NCI-H345 treated with DMSO at 0.1 percent for 48 hours (cell line): Measurements from ENCODE around the gene FAM47E.

Source experiments
- DNase-seq: peaks from one replicate; lab custom pipeline; 2025; ENCODE audit not compliant: unreplicated experiment; lab: John Stamatoyannopoulos, UW

Gene FAM47E

GRCh38 chr4:76298227-76298626 lies 46.7 kb downstream of the FAM47E start:
- DNase-seq, result no peak

DNA sequence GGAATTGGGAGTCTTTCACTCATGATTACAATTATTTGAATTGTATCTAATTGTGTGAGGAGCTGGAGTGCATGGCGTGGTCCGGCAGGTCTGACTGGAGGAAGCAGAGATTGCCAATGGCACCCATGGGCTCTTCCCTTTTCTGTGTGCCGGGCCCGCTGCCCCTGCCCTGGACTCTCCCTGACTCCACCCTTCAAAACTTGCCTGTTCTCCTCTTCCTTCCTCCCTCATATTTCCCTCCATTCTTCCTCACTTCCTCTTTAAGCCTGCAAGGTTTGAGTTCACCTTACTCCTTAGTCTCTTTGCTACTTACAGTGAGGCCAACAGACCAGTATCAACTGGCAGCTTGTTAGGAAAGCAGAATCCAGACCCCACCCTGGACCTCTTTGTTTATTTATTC lies 48.5 kb downstream of the FAM47E start:
- DNase-seq, result no peak

DNA sequence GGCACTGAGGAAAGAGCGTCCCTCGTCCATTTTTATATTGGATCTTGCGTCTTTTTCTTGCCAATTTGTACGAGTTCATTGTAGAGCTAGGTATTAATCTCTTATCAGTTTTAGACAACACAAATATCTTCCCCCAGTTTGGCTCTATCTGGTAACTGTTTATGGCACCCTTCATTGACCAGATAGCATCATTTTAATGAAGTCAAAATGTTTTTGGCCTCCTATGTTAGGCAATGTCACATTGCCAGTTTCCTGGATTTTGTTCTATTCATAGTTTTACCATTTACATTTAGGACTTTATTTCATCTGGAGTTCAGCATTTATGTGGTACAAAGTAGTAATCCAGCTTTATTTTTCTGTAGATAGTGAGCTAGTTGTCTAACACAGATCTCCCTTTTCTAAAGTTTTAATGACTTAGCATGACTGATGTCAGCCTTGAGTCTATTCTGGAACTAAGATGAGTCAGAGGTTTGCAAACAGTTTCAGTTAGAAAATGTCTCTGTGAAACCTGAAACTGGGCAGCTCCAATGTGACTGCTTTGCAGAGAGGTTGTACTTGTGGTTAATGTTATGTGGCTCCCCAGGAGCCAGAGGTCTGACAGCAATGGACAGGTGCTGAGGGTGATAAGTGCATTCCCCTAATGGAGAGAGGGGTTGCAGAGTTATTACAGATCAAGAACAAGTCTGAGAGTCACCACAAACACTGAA lies 49.7 kb downstream of the FAM47E start:
- no peak for DNase-seq

- DNase-seq, result no peak
These were observed 50.2 kb downstream of the FAM47E start for GRCh38 chr4:76301775-76302162.

DNA sequence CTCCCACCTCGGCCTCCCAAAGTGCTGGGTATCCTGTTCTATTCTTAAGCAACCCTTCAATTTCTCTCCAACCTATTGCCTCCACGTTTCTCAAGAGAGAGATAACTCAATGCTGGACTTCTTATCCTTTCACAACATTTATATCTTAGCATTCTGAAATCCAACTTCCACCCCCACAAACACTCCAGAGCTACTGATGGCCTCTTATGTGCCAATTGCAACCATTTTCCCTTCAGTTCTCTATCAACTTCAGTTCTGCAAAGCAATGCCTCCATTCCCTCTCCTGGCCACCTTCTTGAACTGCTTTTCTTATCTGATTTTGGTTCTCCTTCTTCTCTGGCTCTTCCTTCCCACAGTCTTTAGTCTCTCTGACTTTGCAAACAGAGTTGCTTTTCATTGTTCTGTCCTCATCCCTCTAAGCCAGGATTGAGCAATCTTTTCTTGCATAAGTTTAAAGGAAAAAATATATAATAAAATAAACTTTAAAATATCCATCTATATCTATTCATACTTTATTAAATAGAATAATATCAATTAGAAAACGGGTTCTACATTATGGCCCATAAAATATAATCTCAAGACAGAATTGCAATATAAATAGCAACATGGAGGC lies 51.4 kb downstream of the FAM47E start:
- no peak for DNase-seq

- no peak for DNase-seq
These were observed 53.6 kb downstream of the FAM47E start for GRCh38 chr4:76305033-76305687.

DNA sequence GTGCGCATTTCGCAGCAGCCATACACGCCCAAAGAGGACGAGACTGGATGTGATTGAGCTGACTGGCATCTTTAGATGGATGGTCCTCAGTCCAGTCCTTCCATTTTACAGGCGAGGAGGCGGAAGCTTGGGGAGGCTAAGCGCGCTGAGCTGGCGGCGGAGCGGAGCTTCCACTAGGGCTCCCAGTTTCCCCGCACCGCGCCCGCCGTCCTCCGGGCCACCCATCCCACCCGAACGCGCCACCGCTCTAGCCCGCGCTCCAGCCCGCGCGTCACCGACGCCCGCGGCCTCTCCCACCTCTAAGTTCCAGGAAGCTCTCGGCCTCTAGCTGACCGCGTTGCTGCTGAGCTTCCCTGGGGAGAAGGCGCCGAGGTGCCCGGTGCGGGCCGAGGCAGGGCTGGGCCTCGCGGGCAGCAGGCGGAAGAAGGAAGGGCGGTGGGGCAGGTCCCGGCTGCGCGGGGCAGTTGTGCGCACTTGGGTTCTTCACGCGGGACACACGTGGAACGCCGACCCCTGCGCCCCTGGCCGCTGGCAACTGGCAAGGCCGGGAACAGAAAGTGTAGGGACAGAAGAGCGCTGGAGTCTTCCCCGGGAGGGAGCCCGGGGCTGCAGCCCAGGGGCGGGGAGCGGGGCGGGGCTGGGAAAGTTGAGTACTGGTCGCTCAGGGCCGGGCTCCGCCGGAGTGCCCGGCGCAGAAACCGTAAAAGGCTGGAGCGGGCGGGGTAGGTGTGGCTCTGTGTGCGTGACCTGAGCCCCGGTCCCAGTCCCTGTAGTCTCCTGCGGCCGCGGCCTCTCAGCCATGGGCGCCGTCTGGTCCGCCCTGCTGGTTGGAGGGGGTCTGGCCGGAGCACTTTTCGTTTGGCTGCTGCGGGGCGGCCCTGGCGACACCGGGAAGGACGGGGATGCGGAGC lies 54.7 kb downstream of the FAM47E start, which contains the start of gene STBD1:
TSS of gene STBD1 (plus strand) at position 763 of the 911 bp plus-strand sequence. CDS start at position 800, 37 bp downstream.
- DNase-seq, result no peak

- no peak for DNase-seq
These were observed 55.5 kb downstream of the FAM47E start for GRCh38 chr4:76306882-76307659.

GRCh38 chr4:76307660-76308014 lies 56.1 kb downstream of the FAM47E start:
- DNase-seq, result no peak

DNA sequence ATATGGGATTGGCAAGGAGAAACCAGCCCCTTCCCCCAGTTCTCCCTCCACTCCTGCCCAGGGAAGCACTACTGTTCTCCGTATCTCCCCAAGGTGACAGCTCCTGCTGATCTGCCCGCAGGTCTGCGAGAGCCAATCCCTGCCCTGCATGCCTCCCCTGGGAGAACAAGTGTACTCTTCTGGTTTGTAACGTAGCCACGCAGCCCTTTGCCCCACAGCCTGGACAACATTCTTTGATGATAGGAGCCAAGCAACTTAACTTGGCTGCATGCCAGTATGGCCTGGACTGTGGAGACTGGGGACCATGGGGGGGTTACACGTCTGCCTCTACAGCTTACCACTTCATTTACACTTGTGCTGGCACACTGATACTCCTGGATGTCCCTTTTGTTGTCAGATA lies 57.0 kb downstream of the FAM47E start:
- DNase-seq, result no peak

- DNase-seq, result no peak
These were observed 58.5 kb downstream of the FAM47E start for GRCh38 chr4:76309939-76310550.

- no peak for DNase-seq
These were observed 59.2 kb downstream of the FAM47E start for GRCh38 chr4:76310683-76311082.

GRCh38 chr4:76311896-76312331 lies 60.4 kb downstream of the FAM47E start:
- DNase-seq, result no peak

DNA sequence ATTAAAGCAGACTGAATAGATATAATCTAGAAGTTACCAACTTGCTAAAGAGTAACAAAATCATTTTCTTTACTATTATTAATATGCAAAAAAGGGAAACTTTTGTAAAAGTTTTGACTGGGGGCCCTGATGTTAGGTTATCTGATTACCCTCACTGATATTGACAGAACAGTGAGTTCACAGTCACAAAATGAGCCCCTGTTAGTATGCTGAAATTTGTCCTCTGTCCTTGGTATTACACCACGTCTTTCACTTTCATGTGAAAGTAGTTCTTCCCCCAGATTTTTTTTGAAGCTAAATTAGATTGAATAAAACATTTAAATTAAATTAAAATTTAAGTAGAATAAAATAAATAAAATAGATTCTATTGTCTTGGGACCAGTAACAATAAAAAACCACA lies 60.9 kb downstream of the FAM47E start:
- DNase-seq, result no peak

DNA sequence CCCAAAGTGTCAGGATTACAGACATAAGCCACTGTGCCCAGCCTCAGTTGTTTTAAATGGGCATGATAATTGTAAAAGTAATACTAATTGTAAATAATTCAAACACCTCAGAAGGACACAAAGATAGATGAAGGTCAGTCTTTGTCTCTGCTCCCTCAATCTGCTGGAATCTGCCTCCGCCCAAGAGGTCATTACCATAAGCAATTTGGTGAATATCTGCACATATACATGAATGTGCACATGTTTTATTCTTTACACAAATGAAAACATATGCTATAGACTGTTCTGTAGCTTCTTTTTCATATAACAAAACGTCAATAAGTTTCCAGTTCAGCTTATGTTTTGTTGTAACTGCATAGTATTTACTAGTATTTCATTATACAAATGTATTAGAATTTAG lies 62.0 kb downstream of the FAM47E start:
- no peak for DNase-seq

DNA sequence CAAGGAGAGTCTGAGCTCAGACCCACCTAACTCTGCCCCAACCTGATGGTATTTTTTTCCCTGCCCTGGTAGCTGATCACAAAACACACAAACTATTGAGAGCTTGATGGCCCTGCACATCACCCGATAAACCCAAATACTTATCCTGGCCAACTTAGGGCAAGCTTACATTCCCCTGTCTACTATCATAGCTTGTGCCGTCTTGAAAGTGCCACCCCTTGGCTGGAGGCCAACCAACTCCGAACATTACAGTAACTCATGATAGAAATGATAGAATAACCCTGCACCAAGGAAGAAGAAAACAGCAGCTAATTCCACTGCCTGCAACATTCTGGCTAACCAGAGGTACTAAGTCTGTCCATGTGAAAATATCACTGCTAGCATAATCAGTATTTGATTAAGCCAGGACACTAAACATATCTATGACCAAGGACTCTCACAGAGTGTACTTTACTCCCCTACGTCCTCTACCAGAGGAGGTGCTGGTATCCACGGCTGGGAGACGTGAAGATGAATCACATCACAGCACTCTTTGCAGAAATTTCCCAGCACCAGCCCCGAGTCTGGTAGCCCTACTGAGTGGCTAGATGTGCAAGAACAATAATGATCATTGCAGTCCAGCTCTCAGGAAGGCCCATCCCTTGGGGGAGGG lies 63.9 kb downstream of the FAM47E start:
- DNase-seq, result no peak

DNA sequence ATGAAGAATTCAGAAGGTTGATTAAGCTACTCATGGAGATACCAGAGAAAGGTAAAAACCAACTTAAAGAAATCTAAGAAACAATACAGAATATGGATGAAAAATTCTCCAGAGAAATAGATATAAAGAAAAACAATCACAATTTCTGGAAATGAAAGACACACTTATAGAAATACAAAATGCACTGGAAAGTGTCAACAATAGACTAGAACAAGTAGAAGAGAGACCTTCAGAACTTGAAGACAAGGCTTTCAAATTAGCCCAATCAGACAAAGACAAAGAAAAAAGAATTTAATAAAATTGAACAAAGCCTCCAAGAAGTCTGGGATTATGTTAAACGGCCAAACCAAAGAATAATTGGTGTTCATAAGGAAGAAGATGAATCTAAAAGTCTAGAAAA lies 64.6 kb downstream of the FAM47E start:
- DNase-seq, result no peak

- DNase-seq, result no peak
These were observed 70.7 kb downstream of the FAM47E start for GRCh38 chr4:76322236-76322635.

DNA sequence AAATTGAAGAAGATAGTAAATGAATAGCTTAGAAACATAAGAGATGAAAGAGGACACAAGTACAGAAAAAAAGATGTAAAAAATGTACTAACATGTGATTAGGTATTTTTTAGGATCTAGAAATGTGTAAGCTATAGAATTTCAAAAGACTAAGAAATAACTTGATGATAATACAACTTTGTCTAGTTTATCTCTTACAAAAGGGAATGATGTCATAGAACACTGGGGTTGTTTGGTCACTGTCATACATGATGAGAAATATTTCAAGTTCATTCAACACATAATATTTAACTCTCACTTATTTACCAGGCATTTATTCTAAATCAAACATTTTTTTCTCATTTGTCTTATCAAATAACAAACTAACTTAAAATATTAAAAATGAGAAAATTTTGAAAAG lies 73.6 kb downstream of the FAM47E start:
- no peak for DNase-seq

DNA sequence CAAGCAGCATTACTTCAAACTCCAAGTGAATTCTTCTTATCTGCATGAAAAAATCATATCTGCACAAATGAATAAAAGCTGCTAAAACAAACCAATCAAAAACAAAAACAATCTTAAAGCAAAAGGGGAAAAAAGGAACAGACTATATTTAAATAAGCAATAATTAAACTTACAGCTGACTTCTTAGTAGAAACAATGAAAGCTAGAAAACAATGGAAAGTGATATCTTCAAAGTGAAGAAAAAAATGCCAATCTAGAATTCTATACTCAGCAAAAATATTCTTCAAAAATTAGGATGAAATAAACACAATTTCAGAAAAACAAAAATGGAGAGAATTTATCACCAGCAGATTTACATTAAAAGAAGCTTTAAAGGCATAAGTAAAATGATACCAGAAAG lies 75.0 kb downstream of the FAM47E start:
- no peak for DNase-seq
